Activated CD8-positive, alpha-beta memory T cell treated with anti-CD3 and anti-CD28 coated beads for 1 hour (primary cell): ENCODE data around the gene PHF24.
"Not testable (repeated sequence)": the region's sequence is repeated elsewhere in the genome, so short reads cannot be mapped to it uniquely, and the experiment has no call there.

ENCODE experiments used
- DNase-seq, 2 donors: peaks; one replicate each; pipeline ENCODE4 v3.0.0-alpha.2; 2020; ENCODE audit warnings: low read depth in 1 of 2; ENCODE audit errors: extremely low read depth in 1 of 2

PHF24 gene

DNA sequence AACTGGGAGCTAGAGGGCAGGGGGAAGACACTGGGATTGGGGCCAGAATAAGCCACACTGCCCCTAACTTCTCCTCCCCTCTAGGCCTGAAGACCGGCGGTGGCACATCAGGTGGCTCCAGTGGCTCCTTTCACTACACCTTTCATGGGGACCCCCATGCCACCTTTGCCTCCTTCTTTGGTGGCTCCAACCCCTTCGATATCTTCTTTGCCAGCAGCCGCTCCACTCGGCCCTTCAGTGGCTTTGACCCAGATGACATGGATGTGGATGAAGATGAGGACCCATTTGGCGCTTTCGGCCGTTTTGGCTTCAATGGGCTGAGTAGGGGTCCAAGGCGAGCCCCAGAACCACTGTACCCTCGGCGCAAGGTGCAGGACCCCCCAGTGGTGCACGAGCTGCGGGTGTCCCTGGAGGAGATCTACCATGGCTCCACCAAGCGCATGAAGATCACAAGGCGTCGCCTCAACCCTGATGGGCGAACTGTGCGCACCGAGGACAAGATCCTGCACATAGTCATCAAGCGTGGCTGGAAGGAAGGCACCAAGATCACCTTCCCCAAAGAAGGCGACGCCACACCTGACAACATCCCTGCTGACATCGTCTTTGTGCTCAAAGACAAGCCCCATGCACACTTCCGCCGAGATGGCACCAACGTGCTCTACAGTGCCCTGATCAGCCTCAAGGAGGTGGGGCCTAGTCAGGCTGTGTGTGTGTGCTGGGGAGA is 38.3 kb downstream of the PHF24 start:
- DNase-seq = no peak

DNA sequence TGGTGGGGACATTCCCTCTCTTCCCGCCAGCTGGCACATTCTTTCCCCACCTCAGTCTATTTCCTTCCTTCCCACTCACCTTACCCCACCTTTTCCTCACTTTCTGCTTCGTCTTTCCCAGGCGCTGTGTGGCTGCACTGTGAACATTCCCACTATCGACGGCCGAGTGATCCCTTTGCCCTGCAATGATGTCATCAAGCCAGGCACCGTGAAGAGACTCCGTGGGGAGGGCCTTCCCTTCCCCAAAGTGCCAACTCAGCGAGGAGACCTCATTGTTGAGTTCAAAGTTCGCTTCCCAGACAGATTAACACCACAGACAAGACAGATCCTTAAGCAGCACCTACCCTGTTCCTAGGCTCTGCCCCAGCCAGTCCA is 38.8 kb downstream of the PHF24 start:
- DNase-seq = no peak

DNA sequence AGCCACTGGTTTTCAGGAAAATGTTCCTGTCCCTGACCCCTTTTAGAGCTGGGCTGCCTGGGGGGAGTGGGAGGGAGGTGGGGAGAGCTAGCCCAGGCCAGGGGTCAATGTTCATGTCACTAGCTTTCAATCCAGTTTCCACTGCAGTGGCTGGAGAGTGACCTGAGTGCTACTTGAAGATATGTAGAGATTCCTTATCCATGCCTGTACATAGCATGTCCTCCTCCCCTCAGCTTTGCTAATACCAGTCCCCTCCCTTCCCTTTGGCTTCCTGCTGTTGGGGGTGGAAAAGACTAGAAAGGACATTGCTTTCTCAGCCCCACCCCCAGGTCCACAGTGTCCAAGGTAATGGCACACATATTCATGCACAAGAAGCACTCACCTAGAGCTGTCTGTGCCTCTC is 39.3 kb downstream of the PHF24 start:
- no peak for DNase-seq

DNA sequence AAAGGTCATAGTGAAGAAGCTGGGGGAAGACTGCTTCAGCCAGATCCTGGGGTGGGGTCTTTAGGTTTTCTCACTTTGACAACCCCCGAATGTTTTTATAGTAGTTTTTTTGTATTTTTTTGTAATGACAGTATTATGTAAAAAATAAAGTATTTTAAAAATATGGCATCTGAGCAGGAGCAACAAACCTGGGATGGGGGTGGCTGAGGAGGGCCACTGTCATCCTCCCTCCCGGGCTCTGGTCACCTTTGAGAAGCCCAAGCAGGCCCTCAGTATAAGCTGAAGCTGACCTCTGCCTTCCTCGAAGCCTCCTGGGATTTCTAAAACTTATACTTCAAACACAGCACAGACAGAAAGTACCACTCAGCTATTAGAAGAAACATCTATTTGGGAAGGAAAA is 40.2 kb downstream of the PHF24 start:
- DNase-seq = no peak

DNA sequence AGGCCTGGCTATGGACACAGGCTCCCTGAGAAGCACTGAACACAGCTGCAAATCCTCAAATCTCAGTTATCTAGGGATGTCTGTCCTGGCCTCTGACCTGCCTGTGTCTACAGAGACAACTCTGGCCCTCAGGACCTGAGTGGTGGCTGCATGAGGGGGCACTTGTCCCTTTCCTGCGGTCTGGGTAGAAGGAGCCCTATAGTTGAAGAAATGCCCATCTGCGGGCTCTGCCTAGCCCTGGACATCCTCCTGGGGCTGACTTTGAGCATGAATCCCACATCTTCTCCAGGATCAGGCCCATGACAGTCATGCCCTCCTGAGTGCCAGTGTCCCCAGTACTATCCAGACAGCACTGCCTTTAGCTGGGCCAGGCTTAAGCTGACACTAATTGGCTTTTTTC is 41.5 kb downstream of the PHF24 start:
- DNase-seq = no peak

DNA sequence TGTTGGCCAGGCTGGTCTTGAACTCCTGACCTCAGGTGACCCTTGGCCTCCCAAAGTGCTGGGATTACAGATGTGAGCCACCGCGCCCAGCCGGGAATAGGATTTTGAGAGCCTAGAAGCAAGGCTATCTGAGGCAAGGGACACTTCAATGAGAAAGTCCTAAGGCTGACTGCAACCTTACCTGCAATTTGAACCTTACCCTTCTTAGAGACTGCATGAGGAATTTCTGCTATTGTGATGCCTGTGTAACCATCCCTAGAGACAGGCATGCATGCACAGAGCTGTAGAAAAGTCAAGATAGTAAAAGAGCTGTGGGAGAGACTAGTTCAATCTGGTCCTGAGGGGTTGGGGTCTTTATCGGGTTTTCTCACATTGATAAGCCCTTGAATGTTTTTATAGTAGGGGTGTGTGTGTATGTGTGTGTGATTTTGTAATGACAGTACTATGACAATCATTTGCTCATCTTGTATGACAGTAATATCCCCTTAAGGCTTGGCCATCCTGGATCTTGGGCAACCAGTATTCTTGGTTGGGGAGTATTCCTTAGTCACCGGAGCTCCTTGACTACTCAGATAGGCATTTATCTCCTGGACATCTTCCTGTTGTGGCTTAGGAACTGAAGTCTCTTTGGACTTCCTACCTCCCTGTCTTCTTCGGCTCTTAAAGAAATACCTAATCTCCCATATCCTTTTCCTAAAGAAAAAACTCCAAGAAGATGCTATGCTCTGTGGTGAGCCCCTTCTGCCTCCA is 42.6 kb downstream of the PHF24 start:
- no peak for DNase-seq

DNA sequence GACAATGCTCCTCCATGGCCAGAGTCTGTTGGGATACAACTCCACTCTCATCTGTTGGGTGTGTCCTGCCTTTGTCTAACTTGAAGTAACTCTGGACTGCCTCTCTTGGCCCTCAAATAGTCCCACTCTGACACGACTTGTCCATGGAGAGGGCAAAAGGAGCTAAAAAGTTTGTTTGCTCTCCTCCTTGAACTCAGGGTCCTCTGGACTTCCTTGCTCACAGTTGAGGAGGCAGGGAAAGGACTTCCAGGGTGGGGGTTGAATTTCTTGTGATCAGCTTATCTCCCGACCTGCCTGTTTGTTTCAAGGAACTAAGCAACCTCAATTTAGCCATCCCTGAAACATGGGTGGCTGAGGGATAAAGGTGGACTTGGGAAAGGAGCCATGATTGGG is 43.2 kb downstream of the PHF24 start:
- DNase-seq = no peak

DNA sequence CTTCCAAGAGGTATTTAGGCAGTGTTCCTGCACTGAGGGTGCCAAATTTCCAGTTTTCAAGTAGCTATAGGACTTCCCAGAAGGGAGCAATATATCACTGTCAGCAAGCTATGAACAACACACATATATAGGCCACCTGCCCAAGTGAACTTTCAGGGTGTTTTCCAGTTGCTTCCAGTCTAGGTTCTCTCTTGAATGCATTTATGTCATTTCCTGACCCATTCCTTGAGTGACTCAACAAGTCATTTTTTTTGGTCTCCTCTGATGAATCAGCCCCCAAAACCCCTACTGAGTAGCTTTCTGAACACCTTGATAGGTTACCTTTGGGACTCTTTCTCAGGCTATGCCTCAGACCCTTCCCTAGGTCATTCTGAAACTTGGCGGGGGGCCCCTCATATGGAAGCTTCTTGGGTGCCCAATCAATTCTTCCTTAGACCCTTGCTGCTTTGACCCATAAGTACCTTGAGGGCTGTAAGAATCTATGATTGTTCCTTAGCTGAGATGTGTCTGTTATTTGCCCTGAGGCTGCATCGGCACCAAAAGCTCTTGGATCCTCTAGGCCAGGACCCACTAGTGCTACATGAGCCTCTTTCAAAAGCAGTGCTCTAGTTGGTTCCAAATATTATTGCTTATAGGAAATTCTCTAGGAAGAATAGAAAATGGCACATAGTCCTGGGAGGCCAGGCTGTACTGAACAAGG is 43.9 kb downstream of the PHF24 start:
- DNase-seq = no peak

DNA sequence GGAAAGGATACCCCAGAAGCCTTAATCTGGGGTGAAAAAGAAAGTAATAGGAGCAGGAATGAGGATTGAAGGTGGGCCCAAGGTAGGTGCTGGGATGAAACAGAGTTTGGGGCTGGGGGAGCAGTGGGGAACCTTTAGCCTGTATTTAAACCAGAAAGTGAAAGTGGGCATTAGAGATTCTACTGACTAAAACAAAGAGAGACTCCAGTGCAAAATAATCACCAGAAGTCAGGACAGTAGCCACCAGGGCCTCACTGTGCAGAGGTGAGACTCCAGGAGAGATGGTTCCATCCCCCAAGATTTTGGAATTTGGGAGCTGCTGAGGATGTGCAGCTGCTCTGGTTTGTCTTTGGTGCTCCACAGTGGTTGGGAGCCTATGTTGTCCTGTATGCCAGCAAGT is 44.5 kb downstream of the PHF24 start:
- DNase-seq = no peak

DNA sequence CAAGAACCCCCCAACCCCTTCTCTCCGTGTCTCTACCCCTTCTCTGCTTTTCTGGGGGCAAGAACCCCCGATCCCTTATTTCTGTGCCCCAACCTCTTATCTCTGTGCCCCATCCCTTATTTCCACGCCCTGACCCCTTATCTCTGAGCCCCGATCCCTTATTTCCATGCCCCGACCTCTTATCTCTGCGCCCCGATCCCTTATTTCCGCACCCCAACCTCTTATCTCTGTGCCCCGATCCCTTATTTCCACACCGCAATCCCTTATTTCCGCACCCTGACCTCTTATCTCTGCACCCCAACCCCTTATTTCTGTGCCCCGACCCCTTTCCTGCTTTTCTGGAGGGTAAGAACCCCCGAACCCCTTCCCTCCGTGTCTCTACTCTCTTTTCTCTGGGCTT is 46.2 kb downstream of the PHF24 start:
- not testable (repeated sequence) for DNase-seq

DNA sequence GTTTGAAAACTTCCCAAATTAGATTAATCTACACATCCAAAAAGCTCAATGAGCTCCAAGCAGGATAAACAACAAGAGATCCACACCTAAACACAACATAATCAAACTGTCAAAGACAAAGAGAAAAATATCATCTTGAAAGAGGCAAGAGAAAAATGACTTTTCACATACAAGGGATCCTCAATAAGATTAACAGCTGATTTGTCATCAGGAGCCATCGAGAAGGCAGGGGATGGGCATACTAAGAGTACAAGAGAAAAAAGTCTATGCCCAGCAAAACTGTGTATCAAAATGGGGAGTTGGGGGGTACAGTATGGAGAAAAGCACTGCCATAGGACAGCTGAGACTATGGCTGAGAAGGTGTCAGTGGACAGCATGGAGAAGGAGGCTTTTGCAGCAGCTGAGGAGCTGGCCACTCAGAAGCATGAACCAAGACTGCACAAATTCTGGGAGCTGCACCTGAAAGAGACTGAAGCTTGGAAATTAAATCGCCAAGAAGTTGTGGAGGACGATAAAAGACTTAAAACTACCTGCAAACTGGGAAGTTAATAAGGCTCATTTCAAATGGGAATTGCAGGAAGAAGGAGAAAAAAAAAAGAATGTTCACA is 52.4 kb downstream of the PHF24 start:
- no peak for DNase-seq

DNA sequence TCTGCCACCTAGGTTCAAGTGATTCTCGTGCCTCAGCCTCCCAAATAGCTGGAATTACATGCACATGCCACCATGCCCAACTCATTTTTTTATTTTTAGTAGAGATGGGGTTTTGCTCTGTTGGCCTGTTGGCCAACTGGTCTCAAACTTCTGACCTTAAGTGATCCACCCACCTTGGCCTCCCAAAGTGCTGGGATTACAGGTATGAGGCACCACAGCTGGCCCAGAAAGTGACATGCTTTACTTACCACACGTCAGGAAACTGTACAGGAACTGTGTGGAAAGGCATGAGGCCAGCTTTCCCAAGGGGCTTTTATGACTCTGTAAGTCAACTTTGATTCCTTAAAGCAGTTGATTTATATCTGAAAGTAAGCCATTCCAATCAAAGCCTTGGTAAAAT is 56.4 kb downstream of the PHF24 start:
- no peak for DNase-seq

DNA sequence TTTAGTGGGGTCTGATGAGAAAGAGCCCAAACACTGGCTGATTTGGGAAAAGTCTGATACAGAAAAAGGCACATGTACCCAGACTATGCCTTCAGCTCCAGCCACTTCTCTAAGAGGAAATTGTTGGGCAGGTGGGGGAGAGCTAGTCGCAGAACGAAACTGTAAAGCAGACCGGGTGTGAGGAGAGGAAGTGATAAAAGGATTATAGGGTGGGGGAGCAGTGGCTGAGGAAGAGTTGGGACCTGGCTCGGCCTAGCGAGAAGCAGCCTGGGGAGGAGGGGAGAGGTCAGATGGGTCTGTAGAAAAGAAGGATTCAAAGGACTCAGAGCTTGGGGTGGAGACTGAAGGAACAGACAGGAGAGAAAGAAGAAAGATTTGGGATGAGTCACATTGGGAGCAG is 65.4 kb downstream of the PHF24 start:
- DNase-seq = not testable (repeated sequence)

DNA sequence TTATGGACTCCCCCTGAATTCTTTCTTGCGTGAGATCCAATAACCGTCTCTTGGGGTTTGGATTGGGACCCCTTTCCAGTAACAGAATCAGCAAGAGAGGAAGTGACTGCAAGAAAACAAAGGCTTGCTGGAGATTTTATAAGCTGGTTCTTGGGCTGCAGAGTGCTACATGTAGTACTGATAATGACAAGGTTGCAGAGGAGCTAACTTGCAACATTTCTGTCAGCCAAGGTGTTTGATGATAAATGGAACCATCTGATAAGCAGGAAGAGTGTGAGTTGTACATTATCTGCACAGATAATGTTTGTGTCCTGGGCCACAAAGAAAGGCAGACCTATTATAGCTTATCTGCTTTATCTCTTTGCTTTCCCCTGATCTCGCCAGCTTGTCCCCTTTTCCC is 68.6 kb downstream of the PHF24 start:
- no peak for DNase-seq

DNA sequence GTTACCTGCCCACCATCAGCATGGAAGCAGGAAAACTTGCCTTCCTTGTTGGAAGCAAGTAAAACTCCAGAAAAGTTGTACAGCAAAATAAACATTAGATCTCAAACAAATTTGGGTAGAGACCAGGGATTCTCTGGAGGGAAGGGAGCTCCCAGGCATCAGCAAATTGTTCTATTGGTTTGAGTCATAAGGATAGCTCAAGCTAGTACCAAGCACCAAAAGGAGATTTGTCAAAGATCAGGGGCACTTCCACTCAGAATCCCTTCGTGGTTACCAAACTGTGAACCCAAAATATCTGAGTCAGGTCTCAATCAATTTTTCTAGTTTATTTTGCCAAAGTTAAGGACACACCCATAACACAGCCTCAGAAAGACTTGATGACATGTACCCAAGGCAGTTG is 69.3 kb downstream of the PHF24 start:
- no peak for DNase-seq

DNA sequence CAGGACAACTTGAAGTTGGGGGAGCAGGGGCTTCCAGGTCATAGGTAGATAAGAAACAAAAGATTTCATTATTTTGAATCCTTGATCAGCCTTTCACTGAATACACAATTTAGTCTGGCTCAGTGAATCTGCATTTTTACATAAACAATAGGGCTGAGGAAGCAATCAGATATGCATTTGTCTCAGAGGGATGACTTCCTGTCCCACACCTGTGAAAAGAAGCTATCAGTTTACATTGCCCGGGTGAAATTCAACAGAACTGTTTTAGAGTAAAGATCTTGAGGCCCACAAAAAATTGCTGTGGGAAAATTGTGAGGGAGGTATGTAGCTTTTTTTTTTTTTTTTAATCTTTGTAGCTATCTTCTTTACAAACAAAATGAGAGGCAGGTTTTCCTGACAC is 69.8 kb downstream of the PHF24 start:
- no peak for DNase-seq

DNA sequence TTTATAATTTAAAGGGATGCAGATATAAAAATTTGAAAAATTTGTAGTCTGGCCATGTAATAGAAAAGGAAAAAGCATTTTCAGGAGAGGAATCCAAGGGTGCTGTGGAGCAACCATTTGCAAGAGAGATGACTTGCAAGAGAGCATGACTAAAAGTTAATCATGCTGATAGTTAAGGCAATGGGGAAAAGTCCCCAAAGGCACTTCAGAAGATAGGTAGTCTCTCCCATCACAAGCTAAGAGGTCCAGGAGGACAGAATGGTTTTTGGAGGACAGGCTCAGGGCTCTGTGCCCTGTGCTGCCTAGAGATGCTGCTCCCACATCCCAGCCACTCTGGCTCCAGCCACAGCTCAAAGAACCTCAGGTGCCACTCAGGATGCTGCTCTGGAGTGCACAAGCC is 70.3 kb downstream of the PHF24 start:
- no peak for DNase-seq

DNA sequence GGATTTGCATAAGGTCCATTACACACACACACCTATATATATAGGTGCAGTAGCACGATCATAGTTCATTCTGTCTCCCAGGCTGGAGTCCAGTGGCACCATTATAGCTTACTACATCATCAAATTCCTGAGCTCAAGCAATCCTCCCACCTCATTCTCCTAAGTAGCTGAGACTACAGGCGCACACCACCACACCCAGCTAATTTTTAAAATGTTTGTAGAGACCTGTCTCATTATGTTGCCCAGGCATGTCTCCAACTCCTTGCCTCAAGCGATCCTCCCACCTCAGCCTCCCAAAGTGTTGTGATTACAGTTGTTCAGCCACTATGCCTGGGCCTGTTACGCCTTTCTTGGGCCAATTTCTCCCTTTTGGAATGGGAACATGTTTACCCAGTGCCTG is 71.2 kb downstream of the PHF24 start:
- no peak for DNase-seq

DNA sequence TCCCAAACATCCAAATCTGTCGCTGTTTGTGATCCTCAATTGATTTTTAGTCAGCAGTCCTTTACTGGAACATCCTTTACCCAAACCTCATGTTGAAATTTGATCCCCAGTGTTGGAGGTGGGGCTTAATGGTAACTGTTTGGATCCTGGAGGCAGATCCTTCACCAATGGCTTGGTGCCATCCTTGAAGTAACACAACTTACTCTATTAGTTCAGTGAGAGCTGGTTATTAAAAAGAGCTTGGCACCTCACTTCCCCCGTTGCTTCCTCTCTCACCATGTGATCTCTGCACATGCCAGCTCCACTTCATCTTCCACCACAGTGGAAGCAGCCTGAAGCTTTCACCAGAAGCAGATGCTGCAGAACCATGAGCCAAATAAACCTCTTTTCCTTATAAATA is 71.8 kb downstream of the PHF24 start:
- no peak for DNase-seq
